Stimulated activated CD8-positive, alpha-beta memory T cell treated with anti-CD3 and anti-CD28 coated beads, Interleukin-12 subunit alpha, Interleukin-12 subunit beta, amount 100 ng/mL, for 24 hours (primary cell): ENCODE measurements around the gene LDB2.
"Not testable (repeated sequence)": the region's sequence is repeated elsewhere in the genome, so short reads cannot be mapped to it uniquely, and the experiment has no call there.

Experiments used
- DNase-seq: peaks from one replicate; pipeline ENCODE4 v3.0.0-alpha.2; 2020; ENCODE audit errors: extremely low read depth

The LDB2 gene

GRCh38 chr4:16597443-16597842 is 301.0 kb downstream of the LDB2 start:
- DNase-seq, result no peak

- DNase-seq, result no peak
Measured at GRCh38 chr4:16596267-16596666, 302.2 kb downstream of the LDB2 start.

GRCh38 chr4:16594128-16594527 is 304.3 kb downstream of the LDB2 start:
- no peak for DNase-seq

DNA sequence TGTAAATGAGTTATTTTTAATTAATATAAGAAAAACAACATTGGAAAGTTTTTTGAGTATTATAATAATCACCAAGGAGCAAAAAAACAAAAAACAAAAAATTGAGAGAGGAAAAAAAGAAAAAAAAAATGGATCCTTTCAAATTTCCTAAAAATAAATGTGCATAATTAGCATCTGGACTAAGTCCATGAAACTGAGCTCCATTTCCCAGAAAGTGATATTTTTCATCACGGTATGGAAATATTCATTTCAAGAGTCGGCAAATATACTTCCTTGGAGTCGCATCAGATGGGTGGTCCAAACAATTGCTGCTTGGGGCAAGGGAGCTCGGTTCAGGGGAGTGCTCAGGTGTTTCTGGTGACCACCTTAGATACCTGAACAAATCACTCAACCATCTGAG is 305.1 kb downstream of the LDB2 start:
- no peak for DNase-seq

DNA sequence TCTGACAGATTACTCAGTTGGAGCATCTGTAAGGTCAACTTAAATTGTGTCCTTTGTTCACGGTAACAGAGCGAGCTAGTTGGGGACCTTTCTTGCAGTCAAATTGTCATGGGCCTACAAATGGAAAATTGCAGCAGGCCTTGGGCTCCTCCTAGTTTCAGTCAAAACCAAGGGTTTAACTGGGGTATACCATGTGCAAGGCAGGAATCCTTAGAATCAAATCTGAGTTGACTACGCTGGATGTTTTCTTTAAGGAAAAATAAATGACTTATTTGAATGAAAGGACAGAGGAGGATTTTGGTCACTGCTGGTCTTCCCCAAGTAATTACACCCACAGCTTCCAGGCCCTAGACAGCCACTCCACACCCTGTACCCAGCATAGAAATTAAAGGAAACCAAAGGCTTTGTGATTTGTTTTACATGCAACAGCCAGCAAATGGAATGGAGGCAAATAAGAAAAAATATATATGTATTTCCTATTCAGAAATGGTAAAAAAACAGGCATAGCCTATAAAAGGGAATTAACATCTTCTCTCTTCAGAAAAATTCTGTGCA is 307.1 kb downstream of the LDB2 start:
- no peak for DNase-seq

DNA sequence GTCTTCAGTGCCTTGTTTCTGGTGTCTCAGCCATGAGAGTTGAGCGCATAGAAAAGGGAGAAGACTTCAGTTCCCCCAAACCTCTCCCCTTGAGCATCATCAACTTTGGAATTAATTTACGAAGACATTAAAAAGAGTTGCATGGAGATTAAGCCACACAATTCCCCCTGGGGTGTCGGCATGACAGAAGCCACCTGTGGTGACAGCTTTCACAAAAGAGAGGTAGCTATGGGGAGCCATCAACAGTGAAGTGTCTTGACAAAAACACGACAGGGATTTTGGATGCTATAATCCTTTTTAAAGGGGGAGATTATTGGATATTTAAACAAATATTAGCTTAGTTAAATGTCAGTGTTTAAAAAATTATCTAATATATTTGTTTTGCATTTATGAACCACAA is 307.6 kb downstream of the LDB2 start:
- DNase-seq, result no peak

DNA sequence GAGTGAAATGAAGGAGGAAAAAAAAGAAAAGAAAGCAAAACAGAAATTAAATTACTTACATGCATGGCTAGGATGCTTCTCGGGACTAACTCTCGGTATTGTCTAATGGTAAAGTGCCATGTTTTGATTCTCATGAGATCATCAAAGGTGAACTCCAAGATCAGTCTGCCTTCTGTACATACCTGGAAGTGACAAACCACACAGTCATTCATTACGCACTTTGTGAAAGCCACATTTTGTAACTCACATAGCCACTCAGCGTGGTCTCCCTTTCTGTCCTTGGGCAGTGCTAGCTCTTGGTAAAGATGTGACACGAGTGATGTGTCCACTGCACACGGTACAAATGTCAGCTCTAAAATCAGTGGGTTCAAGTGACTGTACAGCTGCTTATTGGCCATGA is 309.8 kb downstream of the LDB2 start:
- DNase-seq, result no peak

DNA sequence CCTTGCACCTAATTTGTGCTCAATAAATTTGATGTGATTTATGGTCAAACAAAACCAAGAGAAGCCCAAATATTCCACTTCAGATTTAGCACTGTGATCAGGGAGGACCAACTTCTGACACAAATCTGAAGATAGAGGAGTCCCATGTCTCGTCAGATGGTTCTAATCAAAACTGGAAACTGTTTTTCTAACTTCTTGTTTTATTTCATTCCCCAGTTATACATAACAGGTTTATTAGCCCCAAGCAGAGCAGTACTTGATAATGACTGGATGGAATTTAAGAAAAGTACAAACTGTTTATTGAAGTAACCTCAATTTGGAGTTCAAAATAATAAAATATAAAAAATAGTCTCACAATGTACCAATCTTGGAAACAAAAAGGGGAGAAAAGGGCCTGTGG is 310.3 kb downstream of the LDB2 start:
- DNase-seq, result no peak

DNA sequence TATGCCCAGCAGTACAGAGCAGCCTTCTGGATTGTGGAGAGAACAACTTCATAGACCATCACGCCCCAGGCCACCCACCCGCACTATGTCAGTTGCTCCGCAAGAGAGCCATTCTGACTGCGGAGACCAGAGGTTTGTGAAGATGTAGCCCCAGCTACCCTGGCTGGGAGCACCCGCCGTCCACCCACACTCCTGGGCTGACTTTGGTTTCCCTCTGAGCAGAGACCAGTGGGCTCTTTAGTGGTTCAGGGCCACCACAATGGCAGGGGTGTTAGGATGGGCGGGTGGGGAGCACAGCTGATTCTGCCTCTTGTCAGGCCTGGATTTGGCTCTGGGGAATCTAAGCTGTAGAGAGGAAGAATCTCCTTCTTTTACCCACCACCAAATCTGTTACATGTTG is 313.4 kb downstream of the LDB2 start:
- no peak for DNase-seq

DNA sequence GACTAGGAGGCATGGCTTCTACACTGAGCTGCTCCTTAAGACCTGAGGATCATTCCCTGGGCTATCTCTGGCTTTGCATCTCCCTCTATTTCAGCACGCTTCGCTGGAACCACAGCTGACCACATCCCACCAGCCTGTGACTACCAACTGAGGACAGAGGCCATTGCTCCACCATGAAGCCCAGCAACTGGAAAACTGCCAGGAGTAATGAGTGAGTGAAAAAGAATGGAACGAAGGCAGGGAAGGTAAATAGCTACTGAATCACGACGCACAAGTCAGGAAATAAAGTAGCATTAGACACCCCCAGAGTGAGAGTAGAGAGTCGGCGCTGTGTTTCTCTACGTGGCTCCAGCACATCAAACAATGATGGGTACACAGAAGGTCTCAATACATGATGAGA is 314.7 kb downstream of the LDB2 start:
- no peak for DNase-seq

DNA sequence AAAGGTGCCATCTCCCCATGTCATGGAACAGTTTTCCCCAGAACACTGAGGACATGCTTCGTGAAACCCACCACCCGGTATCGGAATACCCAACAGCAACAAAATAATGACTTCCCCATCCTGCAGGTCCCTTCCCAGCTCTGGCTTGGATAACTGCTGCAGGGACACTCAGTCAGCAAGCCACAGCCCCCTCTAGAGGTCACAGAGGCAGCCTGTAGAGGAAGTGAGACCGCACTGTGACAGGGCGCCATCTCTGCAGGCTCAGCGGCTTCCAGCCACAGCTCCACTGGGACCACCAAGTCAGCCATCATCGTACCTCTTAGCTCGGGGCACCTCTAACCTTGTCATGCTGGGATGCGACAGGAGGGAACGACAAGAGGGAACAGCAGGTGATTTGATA is 315.9 kb downstream of the LDB2 start:
- no peak for DNase-seq

GRCh38 chr4:16582036-16582435 is 316.4 kb downstream of the LDB2 start:
- no peak for DNase-seq

- no peak for DNase-seq
Measured at GRCh38 chr4:16581117-16581516, 317.3 kb downstream of the LDB2 start.

- DNase-seq, result no peak
Measured at GRCh38 chr4:16580514-16580913, 317.9 kb downstream of the LDB2 start.

- DNase-seq, result no peak
Measured at GRCh38 chr4:16579866-16580265, 318.6 kb downstream of the LDB2 start.

DNA sequence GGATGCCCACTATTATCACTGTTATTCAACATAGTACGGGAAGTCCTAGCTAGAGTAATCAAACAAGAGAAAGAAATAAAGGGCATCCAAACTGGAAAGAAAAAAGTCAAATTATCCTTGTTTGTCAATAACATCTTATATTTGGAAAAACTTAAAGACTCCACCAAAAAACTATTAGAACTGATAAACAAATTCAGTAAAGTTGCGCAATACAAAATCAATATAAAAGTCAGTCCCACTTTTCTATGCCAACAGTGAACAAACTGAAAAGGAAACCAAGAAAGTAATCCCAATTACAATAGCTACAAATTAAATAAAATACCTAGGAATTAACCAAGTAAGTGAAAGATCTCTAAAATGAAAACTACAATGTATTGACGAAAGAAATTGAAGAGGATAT is 321.3 kb downstream of the LDB2 start:
- DNase-seq, result no peak

- DNase-seq, result no peak
Measured at GRCh38 chr4:16574981-16575380, 323.5 kb downstream of the LDB2 start.

DNA sequence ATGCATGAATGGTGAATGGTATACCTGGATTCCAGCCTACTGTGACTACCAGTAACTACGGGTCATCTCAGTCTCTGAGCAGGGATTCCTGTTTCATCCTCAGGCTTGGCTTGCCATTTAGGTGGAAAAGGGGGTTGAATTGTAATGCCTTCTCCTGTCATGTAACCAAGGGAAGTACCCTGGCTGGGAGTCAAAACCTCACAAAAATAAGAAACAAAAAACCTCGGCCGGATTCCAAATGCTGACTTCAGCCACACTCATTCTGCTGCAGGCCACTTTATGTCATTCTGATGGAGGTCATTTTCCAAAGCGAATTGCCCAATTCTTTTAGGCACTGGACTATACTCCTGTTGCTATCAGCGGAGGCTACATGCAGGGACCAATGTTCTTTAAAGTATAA is 324.7 kb downstream of the LDB2 start:
- DNase-seq, result no peak

- no peak for DNase-seq
Measured at GRCh38 chr4:16573206-16573605, 325.2 kb downstream of the LDB2 start.

DNA sequence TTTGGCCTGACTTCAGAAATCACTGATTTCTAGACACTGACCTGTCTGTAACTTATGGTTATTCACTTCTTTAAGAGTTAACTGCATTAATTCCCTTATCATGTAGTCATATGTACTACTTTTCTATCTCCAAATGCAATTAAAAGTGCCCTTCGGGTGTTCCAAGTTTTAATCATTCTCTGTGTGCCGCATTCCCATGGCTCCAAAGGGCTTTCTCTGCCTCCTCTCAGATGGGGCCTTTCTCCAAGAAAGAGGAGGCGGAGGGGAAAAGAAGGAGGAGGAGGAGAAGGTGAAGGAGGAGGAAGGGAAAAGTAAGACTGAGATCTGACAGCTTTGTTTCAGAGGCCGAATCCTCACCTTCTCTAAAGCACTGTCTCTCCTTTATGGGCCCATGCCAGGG is 325.8 kb downstream of the LDB2 start:
- DNase-seq, result no peak

DNA sequence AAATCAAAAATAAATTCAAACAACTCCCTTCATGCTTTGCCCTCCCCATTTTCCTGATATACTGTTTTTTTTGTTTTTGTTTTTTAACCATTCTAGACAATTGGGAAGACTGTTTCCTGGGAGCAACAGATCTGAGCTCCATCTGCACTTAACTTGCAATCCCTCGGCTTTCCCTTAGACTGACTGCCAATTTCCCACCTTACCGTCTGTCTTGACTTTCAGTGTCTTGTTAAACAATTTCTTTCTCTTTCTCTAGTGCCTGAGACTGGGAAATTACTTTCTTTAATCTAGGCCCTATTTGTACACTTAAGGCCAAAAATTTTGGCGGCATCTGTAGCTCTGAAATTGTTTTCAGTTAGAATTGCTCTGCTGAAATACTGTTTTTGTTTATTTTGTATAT is 326.3 kb downstream of the LDB2 start:
- no peak for DNase-seq

DNA sequence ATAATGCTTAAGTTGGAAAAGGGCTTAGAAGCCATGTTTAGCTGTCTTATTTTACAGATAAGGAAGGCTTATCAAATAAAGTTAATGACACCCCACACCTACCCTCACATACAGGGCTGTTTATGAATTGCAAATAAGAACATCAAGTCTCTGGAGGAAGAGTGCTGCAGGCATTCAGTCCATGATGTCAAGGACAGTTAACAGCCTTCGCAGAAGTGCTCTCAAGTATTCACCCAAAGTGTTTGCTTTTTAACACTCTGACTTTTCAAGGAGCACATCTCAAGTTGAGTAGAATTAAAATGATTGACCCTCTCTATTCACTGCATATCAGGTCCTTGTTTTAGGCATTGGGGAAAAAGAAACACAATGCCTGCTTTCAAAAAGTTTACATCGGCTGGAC is 328.7 kb downstream of the LDB2 start:
- no peak for DNase-seq

DNA sequence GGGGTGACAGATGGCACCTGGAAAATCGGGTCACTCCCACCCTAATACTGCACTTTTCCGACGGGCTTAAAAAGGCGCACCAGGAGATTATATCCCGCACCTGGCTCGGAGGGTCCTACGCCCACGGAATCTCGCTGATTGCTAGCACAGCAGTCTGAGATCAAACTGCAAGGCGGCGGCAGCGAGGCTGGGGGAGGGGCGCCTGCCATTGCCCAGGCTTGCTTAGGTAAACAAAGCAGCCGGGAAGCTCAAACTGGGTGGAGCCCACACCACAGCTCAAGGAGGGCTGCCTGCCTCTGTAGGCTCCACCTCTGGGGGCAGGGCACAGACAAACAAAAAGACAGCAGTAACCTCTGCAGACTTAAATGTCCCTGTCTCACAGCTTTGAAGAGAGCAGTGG is 341.1 kb downstream of the LDB2 start:
- DNase-seq, result not testable (repeated sequence)

- DNase-seq, result no peak
Measured at GRCh38 chr4:16555156-16555555, 343.3 kb downstream of the LDB2 start.

DNA sequence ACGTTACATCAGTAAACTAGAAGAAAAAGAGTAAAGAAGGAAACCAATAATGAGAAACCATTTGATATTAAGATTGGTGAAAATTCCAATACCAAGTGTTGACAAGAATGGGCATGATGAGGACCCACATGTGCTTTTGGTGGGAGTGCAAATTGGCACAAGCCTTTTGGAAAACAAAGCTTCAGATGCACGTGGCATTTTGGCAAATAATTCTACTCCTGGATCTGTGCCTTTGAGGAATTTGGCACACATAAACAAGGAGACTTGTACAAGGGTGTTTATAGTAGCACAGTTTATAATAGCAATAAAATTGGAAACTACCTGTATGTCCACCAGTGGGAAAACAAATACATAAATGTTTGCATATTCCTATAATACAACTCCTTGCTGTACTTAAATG is 347.9 kb downstream of the LDB2 start:
- no peak for DNase-seq
